ENCODE results near the gene TRMT2A. TPM values are rescaled to one million over a fixed set of nuclear protein-coding genes. Genes with fewer than 3 reads are reported as not detected.
"Not testable (repeated sequence)": the region's sequence is repeated elsewhere in the genome, so short reads cannot be mapped to it uniquely, and the experiment has no call there.

The TRMT2A gene
- polyA plus RNA-seq: 10 to 100 TPM; 32.2 to 47.9 (median 43.0) TPM

- H3K27ac ChIP-seq (ENCODE audit: low read depth, low read length): peak within 1 kb of the TSS; percentile 40
Measured at GRCh38 chr22:20116951-20117632, at the start of gene TRMT2A. TRMT2A (minus strand) TSS chr22:20117226; CDS start chr22:20116906, 320 bp downstream.

GRCh38 chr22:20166703-20167102 is 49.7 kb upstream of the TRMT2A start:
- H3K27ac ChIP-seq (ENCODE audit: low read depth, low read length): no peak overlapping the region
- 90 to 93% (median 91%) methylated on average over 9 of the region's 9 CpGs for WGBS, 3 donors

More at GRCh38 chr22:20116951-20117632, at the start of gene TRMT2A:
- WGBS, 3 donors: 0% methylated on average over 68 to 88 of the region's 88 CpGs

- WGBS, 3 donors: 76 to 88% (median 87%) methylated on average over 7 of the region's 7 CpGs
- no peak overlapping the region for H3K27ac ChIP-seq (ENCODE audit: low read depth, low read length)
Measured at GRCh38 chr22:20165913-20166312, 48.9 kb upstream of the TRMT2A start.

GRCh38 chr22:20165421-20165820 is 48.4 kb upstream of the TRMT2A start:
- 86 to 96% (median 87%) methylated on average over 11 to 12 of the region's 12 CpGs for WGBS, 3 donors
- H3K27ac ChIP-seq (ENCODE audit: low read depth, low read length): no peak overlapping the region

GRCh38 chr22:20164863-20165262 is 47.8 kb upstream of the TRMT2A start:
- 69 to 71% (median 71%) methylated on average over 9 to 11 of the region's 11 CpGs for WGBS, 3 donors
- H3K27ac ChIP-seq (ENCODE audit: low read depth, low read length): no peak overlapping the region

- H3K27ac ChIP-seq (ENCODE audit: low read depth, low read length): no peak overlapping the region
- 67 to 84% (median 71%) methylated on average over 10 of the region's 10 CpGs for WGBS, 3 donors
Measured at GRCh38 chr22:20160041-20160440, 43.0 kb upstream of the TRMT2A start.

- H3K27ac ChIP-seq (ENCODE audit: low read depth, low read length): not testable (repeated sequence)
- 63 to 78% (median 78%) methylated on average over 8 to 11 of the region's 14 CpGs for WGBS, 3 donors
Measured at GRCh38 chr22:20159531-20159930, 42.5 kb upstream of the TRMT2A start.

- WGBS, 3 donors: 36 to 65% (median 47%) methylated on average over 9 of the region's 9 CpGs
Measured at GRCh38 chr22:20159076-20159475, 42.0 kb upstream of the TRMT2A start.

GRCh38 chr22:20158391-20159036 is 41.5 kb upstream of the TRMT2A start:
- H3K27ac ChIP-seq (ENCODE audit: low read depth, low read length): no peak overlapping the region
- 47 to 78% (median 55%) methylated on average over 13 to 15 of the region's 15 CpGs for WGBS, 3 donors

More at GRCh38 chr22:20159076-20159475, 42.0 kb upstream of the TRMT2A start:
- no peak overlapping the region for H3K27ac ChIP-seq (ENCODE audit: low read depth, low read length)

- no peak overlapping the region for H3K27ac ChIP-seq (ENCODE audit: low read depth, low read length)
- 51 to 60% (median 57%) methylated on average over 15 of the region's 15 CpGs for WGBS, 3 donors
Measured at GRCh38 chr22:20157430-20158183, 40.6 kb upstream of the TRMT2A start.

- 39 to 51% (median 46%) methylated on average over 17 of the region's 17 CpGs for WGBS, 3 donors
- H3K27ac ChIP-seq (ENCODE audit: low read depth, low read length): no peak overlapping the region
Measured at GRCh38 chr22:20156611-20157429, 39.8 kb upstream of the TRMT2A start.

GRCh38 chr22:20156042-20156389 is 39.0 kb upstream of the TRMT2A start:
- H3K27ac ChIP-seq (ENCODE audit: low read depth, low read length): no peak overlapping the region
- 49 to 71% (median 53%) methylated on average over 5 to 7 of the region's 7 CpGs for WGBS, 3 donors

GRCh38 chr22:20155330-20156041 is 38.5 kb upstream of the TRMT2A start:
- H3K27ac ChIP-seq (ENCODE audit: low read depth, low read length): no peak overlapping the region
- 41 to 62% (median 50%) methylated on average over 30 of the region's 30 CpGs for WGBS, 3 donors

- no peak overlapping the region for H3K27ac ChIP-seq (ENCODE audit: low read depth, low read length)
- 47 to 57% (median 52%) methylated on average over 12 to 14 of the region's 14 CpGs for WGBS, 3 donors
Measured at GRCh38 chr22:20154602-20155187, 37.7 kb upstream of the TRMT2A start.

- 62 to 66% (median 65%) methylated on average over 16 of the region's 16 CpGs for WGBS, 3 donors
Measured at GRCh38 chr22:20153945-20154344, 36.9 kb upstream of the TRMT2A start.

GRCh38 chr22:20152464-20152890 is 35.5 kb upstream of the TRMT2A start:
- no peak overlapping the region for H3K27ac ChIP-seq (ENCODE audit: low read depth, low read length)
- WGBS, 3 donors: 81 to 85% (median 82%) methylated on average over 14 of the region's 14 CpGs

More at GRCh38 chr22:20153945-20154344, 36.9 kb upstream of the TRMT2A start:
- no peak overlapping the region for H3K27ac ChIP-seq (ENCODE audit: low read depth, low read length)

- WGBS, 3 donors: 83 to 94% (median 91%) methylated on average over 4 of the region's 4 CpGs
- no peak overlapping the region for H3K27ac ChIP-seq (ENCODE audit: low read depth, low read length)
Measured at GRCh38 chr22:20151276-20151588, 34.2 kb upstream of the TRMT2A start.
